Naive thymus-derived CD8-positive, alpha-beta T cell (primary cell): ENCODE measurements around the gene ZNF771. TPM values are rescaled to one million over a fixed set of nuclear protein-coding genes. Genes with fewer than 3 reads are reported as not detected.

Experiments
- ATAC-seq, 2 donors: fragments of 150-1000 bp; cut with Tn5 transposase in 1 of 2; sonication (Bioruptor Pico), chemical (Tn5 transposase) in 1 of 2; 1 replicate in 1 of 2; 2 replicates in 1 of 2; pipeline ENCODE4 v1.10.0; 2021; ENCODE audit warnings: mild to moderate bottlenecking in 2 of 2, moderate library complexity in 2 of 2
- POLR2A ChIA-PET: fragments of 350-600 bp; sonication (Branson Sonifier 250); formaldehyde crosslinking; loops from one replicate; lab custom pipeline; 2021; ENCODE audit warnings: antibody characterized with exemption; lab: Charles Lee
- DNase-seq, 10 donors: peaks; one replicate each; pipeline versions ENCODE4 v3.0.0 to v3.0.0-alpha.2; 2020 to 2022
- H3K27ac Mint-ChIP-seq, 10 donors: one replicate each; pipeline ENCODE4 v1.8.0; 2020 to 2022; ENCODE audit warnings: mild to moderate bottlenecking in 10 of 10, mixed read lengths in 10 of 10, moderate library complexity in 4 of 10, inconsistent platforms in 1 of 10
- H3K27me3 Mint-ChIP-seq, 5 donors: one replicate each; pipeline ENCODE4 v1.8.0; 2021 to 2022; ENCODE audit warnings: mixed read lengths in 5 of 5
- H3K36me3 Mint-ChIP-seq, 3 donors: one replicate each; pipeline ENCODE4 v1.8.0; 2020 to 2022; ENCODE audit warnings: mixed read lengths in 3 of 3, mild to moderate bottlenecking in 2 of 3, inconsistent platforms in 1 of 3
- H3K4me1 Mint-ChIP-seq, 4 donors: one replicate each; pipeline ENCODE4 v1.8.0; 2021 to 2022; ENCODE audit warnings: mixed read lengths in 4 of 4
- H3K4me3 Mint-ChIP-seq, 10 donors: one replicate each; pipeline ENCODE4 v1.8.0; 2020 to 2022; ENCODE audit warnings: mild to moderate bottlenecking in 10 of 10, mixed read lengths in 10 of 10, moderate library complexity in 6 of 10, inconsistent platforms in 1 of 10
- H3K9me3 Mint-ChIP-seq, 9 donors: one replicate each; pipeline ENCODE4 v1.8.0; 2020 to 2022; ENCODE audit warnings: mixed read lengths in 9 of 9, mild to moderate bottlenecking in 3 of 9, inconsistent platforms in 1 of 9, moderate library complexity in 1 of 9
- polyA plus RNA-seq, 3 donors: library from polyadenylated mRNA; unstranded; fragments of 300-500 nt; fragmentation: Illumina TruSeq; gene quantifications; one replicate each; pipeline ENCODE4 v1.2.3, GENCODE V29; 2021
- total RNA-seq, 8 experiments: library from RNA in 2 of 8; stranded (reverse) in 2 of 8; gene quantifications; one replicate each; pipeline ENCODE4 v1.2.3 and lab custom pipeline; 2021 to 2026

Gene ZNF771
- total and polyA plus RNA-seq, 5 experiments from 2014 or later, result 2.1 to 7.6 (median 5.5) TPM

GRCh38 chr16:30377050-30377811 is 30.2 kb upstream of the ZNF771 start:
- Mint-ChIP-seq H3K9me3 (no peaks in the 10 kb centered on the region), H3K27ac (peak overlapping the region; percentile 99 to 100 (median 100)), H3K4me1 (peaks cover 27 to 62% (median 57%) of the 10 kb centered on the region in 4 donors), H3K36me3 (peaks cover 0 to 15% (median 6%) of the 10 kb centered on the region in 3 donors), H3K4me3 (peak overlapping the region; percentile 95 to 100 (median 98)), H3K27me3 (no peaks in the 10 kb centered on the region)
- POLR2A ChIA-PET, result interaction anchor here (0.6 to 8.4 kb wide), 31 partner anchors 8 to 404 kb away, joined by 3 to 166 read pairs (median 5); partner anchors contain the start of genes ALDOA, CD2BP2, CORO1A and DCTPP1
- ATAC-seq (peak; percentile 0 to 3), DNase-seq (no peak)

- H3K4me1 Mint-ChIP-seq, result peaks cover 30 to 65% (median 61%) of the 10 kb centered on the region in 4 donors
- peak; percentile 43 to 52 for ATAC-seq
- no peaks in the 10 kb centered on the region for H3K27me3 Mint-ChIP-seq
- H3K9me3 Mint-ChIP-seq, result no peaks in the 10 kb centered on the region
- H3K4me3 Mint-ChIP-seq, result peak overlapping the region; percentile 95 to 100 (median 98)
- H3K27ac Mint-ChIP-seq, result peak overlapping the region; percentile 99 to 100 (median 100)
- POLR2A ChIA-PET, result interaction anchor here (0.5 to 8.4 kb wide), 37 partner anchors 9 to 706 kb away, joined by 3 to 166 read pairs (median 5); partner anchors contain the start of genes ALDOA, CD2BP2, CORO1A and DCTPP1
- peak; percentile 82 to 97 (median 92) for DNase-seq
- H3K36me3 Mint-ChIP-seq, result peaks cover 0 to 15% (median 6%) of the 10 kb centered on the region in 3 donors
These were observed 29.6 kb upstream of the ZNF771 start for GRCh38 chr16:30377812-30378235.

- Mint-ChIP-seq H3K4me1 (peaks cover 29 to 71% (median 67%) of the 10 kb centered on the region in 4 donors), H3K4me3 (peak overlapping the region; percentile 95 to 100 (median 98)), H3K27ac (peak overlapping the region; percentile 99 to 100 (median 100)), H3K27me3 (no peaks in the 10 kb centered on the region), H3K9me3 (no peaks in the 10 kb centered on the region), H3K36me3 (peaks cover 0 to 15% (median 6%) of the 10 kb centered on the region in 3 donors)
- DNase-seq, result peak; percentile 76 to 100 (median 99)
- ATAC-seq, result peak; percentile 74 to 79
- POLR2A ChIA-PET, result interaction anchor here (0.5 to 8.4 kb wide), 40 partner anchors 8 to 707 kb away, joined by 3 to 166 read pairs (median 5); partner anchors contain the start of genes ALDOA, CD2BP2, CORO1A and CTF1
These were observed 28.9 kb upstream of the ZNF771 start for GRCh38 chr16:30378236-30379157.

- peaks cover 31 to 75% (median 74%) of the 10 kb centered on the region in 4 donors for H3K4me1 Mint-ChIP-seq
- POLR2A ChIA-PET, result interaction anchor here (0.6 to 8.4 kb wide), 22 partner anchors 8 to 517 kb away, joined by 3 to 166 read pairs (median 9); partner anchors contain the start of genes ALDOA, CD2BP2, CORO1A and CTF1
- H3K4me3 Mint-ChIP-seq, result peak overlapping the region; percentile 95 to 100 (median 98)
- H3K36me3 Mint-ChIP-seq, result peaks cover 0 to 15% (median 6%) of the 10 kb centered on the region in 3 donors
- peak overlapping the region; percentile 99 to 100 (median 100) for H3K27ac Mint-ChIP-seq
- DNase-seq (no peak), ATAC-seq (no peak)
- no peaks in the 10 kb centered on the region for H3K27me3 Mint-ChIP-seq
- no peaks in the 10 kb centered on the region for H3K9me3 Mint-ChIP-seq
These were observed 28.1 kb upstream of the ZNF771 start for GRCh38 chr16:30379158-30379783.

- H3K4me1 Mint-ChIP-seq, result peaks cover 31 to 77% (median 75%) of the 10 kb centered on the region in 4 donors
- POLR2A ChIA-PET, result interaction anchor here (0.6 to 8.4 kb wide), 11 partner anchors 9 to 677 kb away, joined by 3 to 166 read pairs (median 16); partner anchors contain the start of genes CD2BP2, CORO1A, TBC1D10B and ZNF48
- peak overlapping the region; percentile 79 to 100 (median 98) for H3K4me3 Mint-ChIP-seq
- H3K36me3 Mint-ChIP-seq, result peaks cover 0 to 15% (median 6%) of the 10 kb centered on the region in 3 donors
- peak overlapping the region; percentile 99 to 100 (median 100) for H3K27ac Mint-ChIP-seq
- H3K27me3 Mint-ChIP-seq, result no peaks in the 10 kb centered on the region
- ATAC-seq, result no peak
- DNase-seq, result no peak
- no peaks in the 10 kb centered on the region for H3K9me3 Mint-ChIP-seq
These were observed 27.2 kb upstream of the ZNF771 start for GRCh38 chr16:30380072-30380802.

- ATAC-seq, result no peak
- peaks cover 31 to 74% (median 74%) of the 10 kb centered on the region in 4 donors for H3K4me1 Mint-ChIP-seq
- POLR2A ChIA-PET, result interaction anchor here (0.6 to 8.4 kb wide), 11 partner anchors 9 to 678 kb away, joined by 3 to 166 read pairs (median 16); partner anchors contain the start of genes CORO1A, TBC1D10B, ZNF48 and ZNF771
- no peak for DNase-seq
- peak overlapping the region; percentile 99 to 100 (median 100) for H3K27ac Mint-ChIP-seq
- peak overlapping the region; percentile 71 to 100 (median 96) for H3K4me3 Mint-ChIP-seq
- no peaks in the 10 kb centered on the region for H3K27me3 Mint-ChIP-seq
- no peaks in the 10 kb centered on the region for H3K9me3 Mint-ChIP-seq
- H3K36me3 Mint-ChIP-seq, result peaks cover 0 to 15% (median 6%) of the 10 kb centered on the region in 3 donors
These were observed 26.6 kb upstream of the ZNF771 start for GRCh38 chr16:30380803-30381208.

- DNase-seq (peak in 1 of 10 donors; percentile 6), ATAC-seq (no peak)
- Mint-ChIP-seq H3K4me1 (peaks cover 31 to 73% (median 72%) of the 10 kb centered on the region in 4 donors), H3K27ac (peak overlapping the region; percentile 96 to 100 (median 100)), H3K36me3 (peaks cover 0 to 15% (median 6%) of the 10 kb centered on the region in 3 donors), H3K4me3 (peak overlapping the region; percentile 84 to 100 (median 96)), H3K27me3 (no peaks in the 10 kb centered on the region), H3K9me3 (no peaks in the 10 kb centered on the region)
- POLR2A ChIA-PET, result interaction anchor here (0.6 to 8.4 kb wide), 16 partner anchors 8 to 786 kb away, joined by 3 to 166 read pairs (median 12); partner anchors contain the start of genes CD2BP2, CORO1A, TBC1D10B and YPEL3
These were observed 25.9 kb upstream of the ZNF771 start for GRCh38 chr16:30381291-30382041.

- Mint-ChIP-seq H3K27ac (peak within 1 kb of the TSS; percentile 96 to 100 (median 100)), H3K9me3 (no peaks in the 10 kb centered on the region), H3K27me3 (no peaks in the 10 kb centered on the region), H3K36me3 (peaks cover 0 to 15% (median 6%) of the 10 kb centered on the region in 3 donors), H3K4me3 (peak within 1 kb of the TSS; percentile 84 to 100 (median 96)), H3K4me1 (peaks cover 29 to 67% (median 64%) of the 10 kb centered on the region in 4 donors)
- POLR2A ChIA-PET, result interaction anchor here (0.5 to 8.4 kb wide), 27 partner anchors 8 to 787 kb away, joined by 3 to 166 read pairs (median 5); partner anchors contain the start of genes ALDOA, CD2BP2, CORO1A and DCTPP1
- ATAC-seq (peak; percentile 38 to 41), DNase-seq (peak; percentile 50 to 89 (median 72))
These were observed 25.1 kb upstream of the ZNF771 start, which contains the start of gene SEPTIN1 for GRCh38 chr16:30382111-30382881. SEPTIN1 (minus strand) TSS chr16:30382561; CDS start chr16:30382542, 19 bp downstream.

- POLR2A ChIA-PET, result interaction anchor here (0.6 to 8.4 kb wide), 18 partner anchors 8 to 322 kb away, joined by 3 to 166 read pairs (median 10); partner anchors contain the start of genes ALDOA, CD2BP2, CORO1A and DCTPP1
- Mint-ChIP-seq H3K9me3 (no peaks in the 10 kb centered on the region), H3K4me1 (peaks cover 21 to 57% (median 55%) of the 10 kb centered on the region in 4 donors), H3K27ac (peak overlapping the region; percentile 96 to 100 (median 100)), H3K27me3 (no peaks in the 10 kb centered on the region), H3K4me3 (peak overlapping the region; percentile 84 to 100 (median 96)), H3K36me3 (peaks cover 0 to 12% (median 3%) of the 10 kb centered on the region in 3 donors)
- ATAC-seq (no peak), DNase-seq (no peak)
These were observed 23.9 kb upstream of the ZNF771 start for GRCh38 chr16:30383521-30383920.
